ENCODE measurements around the gene PPIF.

- no peak for TF ChIP-seq ZNF768 (tag by site-specific recombination; IDR thresholded peaks at IDR 0.05)
- no peak for TF ChIP-seq ZNF473 (tag by site-specific recombination; IDR thresholded peaks at IDR 0.05)
- TF ChIP-seq CTCF (tag by site-specific recombination; IDR thresholded peaks at IDR 0.05) = no peak
- TF ChIP-seq ZNF211 (tag by site-specific recombination; IDR thresholded peaks at IDR 0.05; ENCODE audit: low read depth) = no peak
- TF ChIP-seq, protein P1, sequence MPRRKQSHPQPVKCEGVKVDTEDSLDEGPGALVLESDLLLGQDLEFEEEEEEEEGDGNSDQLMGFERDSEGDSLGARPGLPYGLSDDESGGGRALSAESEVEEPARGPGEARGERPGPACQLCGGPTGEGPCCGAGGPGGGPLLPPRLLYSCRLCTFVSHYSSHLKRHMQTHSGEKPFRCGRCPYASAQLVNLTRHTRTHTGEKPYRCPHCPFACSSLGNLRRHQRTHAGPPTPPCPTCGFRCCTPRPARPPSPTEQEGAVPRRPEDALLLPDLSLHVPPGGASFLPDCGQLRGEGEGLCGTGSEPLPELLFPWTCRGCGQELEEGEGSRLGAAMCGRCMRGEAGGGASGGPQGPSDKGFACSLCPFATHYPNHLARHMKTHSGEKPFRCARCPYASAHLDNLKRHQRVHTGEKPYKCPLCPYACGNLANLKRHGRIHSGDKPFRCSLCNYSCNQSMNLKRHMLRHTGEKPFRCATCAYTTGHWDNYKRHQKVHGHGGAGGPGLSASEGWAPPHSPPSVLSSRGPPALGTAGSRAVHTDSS (tag by site-specific recombination; IDR thresholded peaks at IDR 0.05) = no peak
- TF ChIP-seq ATF2 (tag by site-specific recombination; IDR thresholded peaks at IDR 0.05; ENCODE audit: low read depth) = no peak
- TF ChIP-seq, protein P2, sequence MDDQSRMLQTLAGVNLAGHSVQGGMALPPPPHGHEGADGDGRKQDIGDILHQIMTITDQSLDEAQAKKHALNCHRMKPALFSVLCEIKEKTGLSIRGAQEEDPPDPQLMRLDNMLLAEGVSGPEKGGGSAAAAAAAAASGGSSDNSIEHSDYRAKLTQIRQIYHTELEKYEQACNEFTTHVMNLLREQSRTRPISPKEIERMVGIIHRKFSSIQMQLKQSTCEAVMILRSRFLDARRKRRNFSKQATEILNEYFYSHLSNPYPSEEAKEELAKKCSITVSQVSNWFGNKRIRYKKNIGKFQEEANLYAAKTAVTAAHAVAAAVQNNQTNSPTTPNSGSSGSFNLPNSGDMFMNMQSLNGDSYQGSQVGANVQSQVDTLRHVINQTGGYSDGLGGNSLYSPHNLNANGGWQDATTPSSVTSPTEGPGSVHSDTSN (CRISPR knock-in tag; IDR thresholded peaks at IDR 0.05) = no peak
- no peak for TF ChIP-seq ZBTB21 (tag by site-specific recombination; IDR thresholded peaks at IDR 0.05)
- no peak for TF ChIP-seq ZNF274 (IDR thresholded peaks at IDR 0.05; ENCODE audit: low read length)
- no peak for TF ChIP-seq ZNF274 (tag by site-specific recombination; IDR thresholded peaks at IDR 0.05; ENCODE audit: borderline replicate concordance)
- no peak for TF ChIP-seq REST (tag by site-specific recombination; IDR thresholded peaks at IDR 0.05)
- TF ChIP-seq PRDM1 (tag by site-specific recombination; IDR thresholded peaks at IDR 0.05) = no peak
- no peak for TF ChIP-seq ZNF416 (tag by site-specific recombination; IDR thresholded peaks at IDR 0.05)
- no peak for TF ChIP-seq ZNF404 (tag by site-specific recombination; IDR thresholded peaks at IDR 0.05)
Measured at GRCh38 chr10:79320316-79320715, 27.0 kb upstream of the PPIF start.
